PC-3 (cell line): Measurements from ENCODE around the gene HMCN2. TPM values are rescaled to one million over a fixed set of nuclear protein-coding genes. Genes with fewer than 3 reads are reported as not detected.

ENCODE experiments used
- ATAC-seq: fragments of 200-7000 bp; cut with Tn5 transposase; 2 replicates; pipeline ENCODE4 v1.9.1; 2020; ENCODE audit warnings: mild to moderate bottlenecking, moderate library complexity
- BruUV-seq: library from RNA; stranded (reverse); fragments of 400-500 nt; replicated peaks from 2 replicates; lab custom pipeline; 2021; lab: Mats Ljungman, UMichigan
- CTCF ChIA-PET: fragments of 300-600 bp; sonication (Branson Sonifier 250); formaldehyde crosslinking; loops from one replicate; lab custom pipeline; 2022; ENCODE audit warnings: antibody characterized with exemption; lab: Charles Lee
- POLR2A ChIA-PET: fragments of 300-600 bp; sonication (Branson Sonifier 250); formaldehyde crosslinking; loops from one replicate; lab custom pipeline; 2022; ENCODE audit warnings: antibody characterized with exemption; ENCODE audit not compliant: unreplicated experiment; lab: Charles Lee
- DNase-seq: peaks from one replicate; pipeline ENCODE4 v3.0.0-alpha.2; 2015
- H2AFZ ChIP-seq: fragments of 300-600 bp; sonication (generic); 2 replicates; pipeline ENCODE4 v1.6.0; 2016; ENCODE audit warnings: antibody characterized with exemption, low read length
- H3F3A ChIP-seq: fragments of 300-600 bp; sonication (generic); one replicate; pipeline ENCODE4 v1.6.0; 2017; ENCODE audit warnings: antibody characterized with exemption, low read length, control low read depth, mild to moderate bottlenecking; ENCODE audit not compliant: unreplicated experiment
- H3K27ac ChIP-seq: fragments of 300-600 bp; sonication (generic); 2 replicates; pipeline ENCODE4 v1.5.1; 2016; ENCODE audit warnings: mild to moderate bottlenecking, low read length
- H3K27me3 ChIP-seq: fragments of 300-600 bp; sonication (generic); 2 replicates; pipeline ENCODE4 v1.6.1; 2016; ENCODE audit warnings: low read length, mixed read lengths
- H3K36me3 ChIP-seq: fragments of 300-600 bp; sonication (generic); 2 replicates; pipeline ENCODE4 v1.6.1; 2016; ENCODE audit warnings: low read depth, mixed run types, low read length, mixed read lengths
- H3K4me1 ChIP-seq: fragments of 300-600 bp; sonication (generic); 2 replicates; pipeline ENCODE4 v1.5.1; 2016; ENCODE audit warnings: low read length; ENCODE audit not compliant: insufficient read depth
- H3K4me2 ChIP-seq: fragments of 300-600 bp; sonication (generic); 2 replicates; pipeline ENCODE4 v1.6.0; 2016; ENCODE audit warnings: low read length
- H3K4me3 ChIP-seq: fragments of 300-600 bp; sonication (generic); 2 replicates; pipeline ENCODE4 v1.5.1; 2016; ENCODE audit warnings: mild to moderate bottlenecking, low read length, mixed read lengths
- H3K79me2 ChIP-seq: fragments of 300-600 bp; sonication (generic); 2 replicates; pipeline ENCODE4 v1.6.1; 2017; ENCODE audit warnings: low read length, mixed read lengths
- H3K9ac ChIP-seq: fragments of 300-600 bp; sonication (generic); 2 replicates; pipeline ENCODE4 v1.6.0; 2016; ENCODE audit warnings: mild to moderate bottlenecking, low read length
- H3K9me2 ChIP-seq: fragments of 300-600 bp; sonication (generic); replicated peaks from 2 replicates; pipeline ENCODE4 v1.6.1; 2016; ENCODE audit warnings: mixed run types, low read length, mixed read lengths
- H3K9me3 ChIP-seq: fragments of 300-600 bp; sonication (generic); 2 replicates; pipeline ENCODE4 v1.6.1; 2016; ENCODE audit warnings: low read length, mixed read lengths
- H4K20me1 ChIP-seq: fragments of 300-600 bp; sonication (generic); 2 replicates; pipeline ENCODE4 v1.6.1; 2016; ENCODE audit warnings: low read length, mixed read lengths
- EZH2 ChIP-seq: fragments of 300-600 bp; sonication (generic); IDR thresholded peaks from one replicate; pipeline ENCODE4 v1.6.1; 2017; ENCODE audit warnings: antibody characterized with exemption, mild to moderate bottlenecking, low read length; ENCODE audit not compliant: unreplicated experiment
- EZH2phosphoT487 ChIP-seq: fragments of 300-600 bp; sonication (generic); IDR thresholded peaks from 2 replicates; pipeline ENCODE4 v1.6.1; 2018; ENCODE audit warnings: mild to moderate bottlenecking, antibody characterized with exemption, low read length, borderline replicate concordance
- intact Hi-C: fragments of 100-400 bp; cut with micrococcal nuclease; formaldehyde crosslinking; loops from 2 replicates; pipeline ENCODE4 v1.9.0; 2023
- total RNA-seq: library from RNA; depleted of rRNA; stranded (reverse); fragments of >200 nt; gene quantifications from 2 replicates; pipeline ENCODE4 v1.2.3, GENCODE V29; 2014
- TF ChIP-seq, protein P1 (sequence below): fragments of 300-600 bp; sonication (generic); conservative IDR thresholded peaks from 2 replicates; pipeline ENCODE4 v1.5.1; 2017; ENCODE audit warnings: antibody characterized with exemption, low read depth, mild to moderate bottlenecking, low read length

Gene HMCN2
- total RNA-seq, 1 experiment from 2014 or later: 0.11 TPM

DNA sequence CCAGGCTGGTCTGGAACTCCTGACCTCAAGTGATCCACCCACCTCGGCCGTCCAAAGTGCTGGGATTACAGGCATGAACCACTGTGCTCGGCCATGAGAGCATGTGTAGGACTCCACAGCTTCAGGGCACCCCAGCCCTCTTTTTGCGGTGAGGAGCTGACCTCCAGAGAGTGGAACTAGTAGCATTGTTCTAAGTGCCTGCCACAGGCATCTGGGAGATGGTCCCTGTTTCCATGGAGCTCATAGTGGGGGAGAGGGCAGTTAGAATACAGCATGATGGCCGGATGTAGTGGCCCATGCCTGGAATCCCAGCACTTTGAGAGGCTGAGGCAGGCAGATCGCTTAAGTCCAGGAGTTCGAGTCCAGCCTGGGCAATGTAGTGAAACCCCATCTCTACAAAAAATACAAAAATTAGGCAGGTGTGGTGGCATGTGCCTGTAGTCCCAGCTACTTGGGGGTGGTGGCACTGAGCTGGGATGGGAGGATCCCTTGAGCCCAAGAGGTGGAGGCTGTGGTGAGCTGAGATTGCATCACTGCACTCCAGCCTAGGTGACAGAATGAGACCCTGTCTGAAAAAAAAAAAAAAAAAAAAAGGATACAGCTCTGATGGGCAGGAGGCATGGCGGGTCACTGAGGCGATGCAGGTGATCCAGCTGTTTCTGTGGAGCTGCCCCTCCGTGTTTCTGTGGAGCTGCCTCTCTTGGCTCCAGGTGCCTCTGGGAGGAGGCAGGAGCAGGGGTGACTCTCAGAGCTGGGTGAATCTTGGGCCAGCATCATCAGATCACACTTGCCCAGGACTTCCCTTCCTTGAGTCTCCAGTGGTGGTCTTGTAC is 183.4 kb downstream of the HMCN2 start:
- POLR2A ChIA-PET: no interaction called here

DNA sequence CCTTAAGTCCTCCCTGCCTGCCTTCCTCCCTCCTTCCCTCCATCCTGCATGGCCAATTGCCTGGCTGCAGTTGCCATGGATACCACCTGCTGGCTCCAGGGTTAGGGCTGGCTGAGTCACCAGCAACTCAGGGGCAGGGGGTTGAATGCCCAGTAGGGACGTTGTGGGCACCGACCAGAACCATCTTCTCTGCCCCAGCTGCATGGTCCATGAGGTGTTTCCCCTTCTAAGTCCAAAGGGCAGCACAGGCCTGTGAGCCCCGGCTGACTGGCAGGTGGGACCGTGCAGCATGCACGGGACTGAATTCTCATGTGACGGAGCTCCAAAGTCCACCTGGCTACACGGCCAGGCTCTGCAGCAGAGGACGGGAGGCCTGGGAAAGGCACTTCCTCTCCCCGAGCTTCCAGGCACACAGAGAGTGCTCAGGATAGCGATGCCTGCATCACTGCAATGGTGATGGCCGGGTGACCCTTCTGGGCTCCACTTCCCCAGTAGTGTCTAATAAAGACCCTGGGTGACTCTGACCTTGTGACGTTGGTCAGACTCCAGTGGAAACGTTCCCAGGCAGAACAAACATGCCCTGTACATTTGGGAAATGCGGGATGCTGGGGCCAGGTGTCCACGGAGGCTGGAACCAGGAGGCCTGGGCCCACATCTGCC is 184.9 kb downstream of the HMCN2 start:
- H3K4me2 ChIP-seq: no peak overlapping the region
- no peaks in the 10 kb centered on the region for H3K36me3 ChIP-seq
- H3F3A ChIP-seq: no peaks in the 10 kb centered on the region
- H3K79me2 ChIP-seq: no peaks in the 10 kb centered on the region
- no TSS peak for BruUV-seq
- H3K9me3 ChIP-seq: no peaks in the 10 kb centered on the region
- intact Hi-C loops: no loop called here
- H3K9ac ChIP-seq: no peak overlapping the region
- TF ChIP-seq EZH2phosphoT487: no peak
- TF ChIP-seq, protein P1, sequence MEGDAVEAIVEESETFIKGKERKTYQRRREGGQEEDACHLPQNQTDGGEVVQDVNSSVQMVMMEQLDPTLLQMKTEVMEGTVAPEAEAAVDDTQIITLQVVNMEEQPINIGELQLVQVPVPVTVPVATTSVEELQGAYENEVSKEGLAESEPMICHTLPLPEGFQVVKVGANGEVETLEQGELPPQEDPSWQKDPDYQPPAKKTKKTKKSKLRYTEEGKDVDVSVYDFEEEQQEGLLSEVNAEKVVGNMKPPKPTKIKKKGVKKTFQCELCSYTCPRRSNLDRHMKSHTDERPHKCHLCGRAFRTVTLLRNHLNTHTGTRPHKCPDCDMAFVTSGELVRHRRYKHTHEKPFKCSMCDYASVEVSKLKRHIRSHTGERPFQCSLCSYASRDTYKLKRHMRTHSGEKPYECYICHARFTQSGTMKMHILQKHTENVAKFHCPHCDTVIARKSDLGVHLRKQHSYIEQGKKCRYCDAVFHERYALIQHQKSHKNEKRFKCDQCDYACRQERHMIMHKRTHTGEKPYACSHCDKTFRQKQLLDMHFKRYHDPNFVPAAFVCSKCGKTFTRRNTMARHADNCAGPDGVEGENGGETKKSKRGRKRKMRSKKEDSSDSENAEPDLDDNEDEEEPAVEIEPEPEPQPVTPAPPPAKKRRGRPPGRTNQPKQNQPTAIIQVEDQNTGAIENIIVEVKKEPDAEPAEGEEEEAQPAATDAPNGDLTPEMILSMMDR: no peak
- no peak for TF ChIP-seq EZH2
- ChIA-PET POLR2A (no interaction called here), CTCF (no interaction called here)
- H4K20me1 ChIP-seq: no peaks in the 10 kb centered on the region
- H2AFZ ChIP-seq: no peak overlapping the region
- H3K4me3 ChIP-seq: no peak overlapping the region
- no peaks in the 10 kb centered on the region for H3K9me2 ChIP-seq
- no peak overlapping the region for H3K27ac ChIP-seq
- DNase-seq (no peak), ATAC-seq (no peak)
- H3K27me3 ChIP-seq: no peaks in the 10 kb centered on the region
- H3K4me1 ChIP-seq: peaks cover 27% of the 10 kb centered on the region

More for the DNA sequence above, 183.4 kb downstream of the HMCN2 start:
- Histone ChIP-seq H3K9ac (no peak overlapping the region), H3K27me3 (no peaks in the 10 kb centered on the region), H3K4me1 (peaks cover 29% of the 10 kb centered on the region), H3K9me3 (no peaks in the 10 kb centered on the region), H2AFZ (no peak overlapping the region), H3K36me3 (no peaks in the 10 kb centered on the region), H3F3A (no peaks in the 10 kb centered on the region), H3K9me2 (no peaks in the 10 kb centered on the region), H3K27ac (no peak overlapping the region), H3K4me2 (no peak overlapping the region), H3K4me3 (no peak overlapping the region), H4K20me1 (no peaks in the 10 kb centered on the region), H3K79me2 (no peaks in the 10 kb centered on the region)
- intact Hi-C loops: no loop called here
- no TSS peak for BruUV-seq
- no peak for DNase-seq
- no peak for ATAC-seq
- no peak for TF ChIP-seq EZH2
- no peak for TF ChIP-seq EZH2phosphoT487
- TF ChIP-seq, protein P1: no peak
- CTCF ChIA-PET: no interaction called here

DNA sequence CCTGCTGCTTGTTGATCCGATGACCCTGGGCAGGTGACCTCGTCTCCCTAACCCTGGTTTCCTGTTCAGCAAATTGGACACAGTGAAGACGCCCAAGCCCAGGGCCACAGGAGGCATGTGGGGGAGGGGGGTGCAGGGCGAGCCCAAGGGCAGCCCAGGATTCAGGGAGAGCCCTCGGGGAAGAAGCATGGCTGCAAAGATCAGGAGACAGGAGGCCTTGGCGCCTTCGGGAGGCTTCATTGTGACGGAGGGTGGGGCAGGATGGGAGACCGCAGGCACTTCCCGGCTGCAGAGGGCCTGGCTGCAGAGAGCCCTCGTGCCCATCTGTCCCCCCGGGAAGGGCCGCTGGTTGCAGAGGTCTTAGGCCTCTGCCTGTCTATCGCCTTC is 185.4 kb downstream of the HMCN2 start:
- Histone ChIP-seq H3K4me3 (no peak overlapping the region), H3K4me1 (peaks cover 22% of the 10 kb centered on the region), H3K9me2 (no peaks in the 10 kb centered on the region), H3K4me2 (no peak overlapping the region), H3K36me3 (no peaks in the 10 kb centered on the region), H3K79me2 (no peaks in the 10 kb centered on the region), H3K27ac (no peak overlapping the region), H3F3A (no peaks in the 10 kb centered on the region), H4K20me1 (no peaks in the 10 kb centered on the region), H3K27me3 (no peaks in the 10 kb centered on the region), H3K9me3 (no peaks in the 10 kb centered on the region), H3K9ac (no peak overlapping the region), H2AFZ (no peak overlapping the region)
- no peak for DNase-seq
- ChIA-PET CTCF (no interaction called here), POLR2A (no interaction called here)
- no peak for TF ChIP-seq EZH2
- intact Hi-C loops: no loop called here
- no TSS peak for BruUV-seq
- no peak for ATAC-seq
